ENCODE results near the gene NEGR1. TPM values are rescaled to one million over a fixed set of nuclear protein-coding genes. Genes with fewer than 3 reads are reported as not detected.

Gene NEGR1
- total RNA-seq, 1 experiment from 2014 or later, result 0.05 TPM

DNA sequence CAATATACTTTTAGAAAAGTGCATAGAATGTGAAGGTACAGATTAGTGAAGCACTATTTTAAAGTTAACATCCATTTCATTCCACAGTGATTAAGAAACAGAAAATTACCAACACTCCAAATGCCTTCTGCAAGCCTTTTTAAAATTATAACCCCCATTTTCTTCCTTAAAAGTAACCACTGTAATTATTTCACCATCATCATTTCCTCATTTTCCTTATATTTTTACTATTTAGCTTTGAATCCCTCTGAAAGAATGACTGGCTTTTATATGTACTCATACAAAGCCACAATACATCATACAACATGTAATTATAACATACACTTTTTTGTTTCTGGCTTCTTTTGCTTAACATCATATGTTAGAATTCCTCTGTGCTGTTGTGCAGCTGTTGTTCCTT lies 6.5 kb upstream of the NEGR1 start:
- no peak for DNase-seq (ENCODE audit: low read depth, low spot score)
- Histone ChIP-seq H3K9ac (ENCODE audit: low read length) (no peak overlapping the region), H3K36me3 (ENCODE audit: control insufficient read depth in 1 of 2, insufficient read depth in 2 of 2, low read length in 2 of 2) (no peaks in the 10 kb centered on the region), H3K9me2 (ENCODE audit: insufficient read depth) (no peaks in the 10 kb centered on the region), H3K27ac (ENCODE audit: low read depth, low read length) (no peak overlapping the region), H3K27me3 (ENCODE audit: insufficient read depth, low read length) (no peaks in the 10 kb centered on the region), H2AFZ (ENCODE audit: low read depth, low read length, poor library complexity, severe bottlenecking) (no peak overlapping the region), H3K4me2 (ENCODE audit: low read length) (no peak overlapping the region), H3K4me3 (replicated peaks in 1 of 2; ENCODE audit: low read depth in 1 of 2, low read length in 2 of 2) (no peak overlapping the region), H4K20me1 (ENCODE audit: insufficient read depth) (no peaks in the 10 kb centered on the region), H3K79me2 (ENCODE audit: insufficient read depth, low read length) (no peaks in the 10 kb centered on the region), H3K9me3 (ENCODE audit: control insufficient read depth in 1 of 2, insufficient read depth in 1 of 2, low read depth in 1 of 2, low read length in 2 of 2) (peaks cover 0 to 3% of the 10 kb centered on the region in 2 experiments; a peak in 1 of 4 replicates), H3K4me1 (ENCODE audit: control insufficient read depth in 1 of 2, insufficient read depth in 2 of 2, low read length in 2 of 2) (no peaks in the 10 kb centered on the region)
- no peak for ATAC-seq
- RAD21 ChIA-PET (ENCODE audit: low non-redundant PET in 1 of 2, low total read pairs in 2 of 2, uncharacterized antibody in 2 of 2, unreplicated experiment in 2 of 2), result no interaction called here
- CTCF ChIA-PET, result no interaction called here
- BruUV-seq (replicated peaks), result no TSS peak
- POLR2A ChIA-PET, result no interaction called here
- TF ChIP-seq EGR1 (IDR thresholded peaks at IDR 0.05; ENCODE audit: low read depth) (no peak), JUND (IDR thresholded peaks at IDR 0.05) (no peak), SP1 (IDR thresholded peaks at IDR 0.05; ENCODE audit: low read depth) (no peak), MAX (IDR thresholded peaks at IDR 0.05) (no peak), ZNF274 (IDR thresholded peaks at IDR 0.05; ENCODE audit: low read depth, low read length) (no peak), POLR2AphosphoS5 (IDR thresholded peaks at IDR 0.05; ENCODE audit: low read depth, low read length) (no peak), SIN3A (IDR thresholded peaks at IDR 0.05; ENCODE audit: low read depth) (no peak), POLR2A (IDR thresholded peaks at IDR 0.05; ENCODE audit: borderline replicate concordance, extremely low read depth, insufficient read depth, insufficient read length) (no peak), YY1 (IDR thresholded peaks at IDR 0.05; ENCODE audit: extremely low read depth, insufficient replicate concordance, low read depth, low read length) (no peak), CBX3 (IDR thresholded peaks at IDR 0.05; ENCODE audit: low read depth) (no peak), SRF (IDR thresholded peaks at IDR 0.05; ENCODE audit: low read depth) (no peak), ZBTB33 (IDR thresholded peaks at IDR 0.05; ENCODE audit: extremely low read depth, insufficient replicate concordance, low read length) (no peak), ELF1 (IDR thresholded peaks at IDR 0.05; ENCODE audit: borderline replicate concordance, low read depth) (no peak), EZH2 (IDR thresholded peaks at IDR 0.05) (no peak), TCF7L2 (IDR thresholded peaks at IDR 0.05; ENCODE audit: borderline replicate concordance, extremely low read depth, insufficient read depth, insufficient read length) (no peak)
- TF ChIP-seq, protein P1, sequence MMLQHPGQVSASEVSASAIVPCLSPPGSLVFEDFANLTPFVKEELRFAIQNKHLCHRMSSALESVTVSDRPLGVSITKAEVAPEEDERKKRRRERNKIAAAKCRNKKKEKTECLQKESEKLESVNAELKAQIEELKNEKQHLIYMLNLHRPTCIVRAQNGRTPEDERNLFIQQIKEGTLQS (IDR thresholded peaks at IDR 0.05), result no peak
- intact Hi-C loops (cut with micrococcal nuclease), result loop anchor here (1.0 kb wide), 1 partner anchor 9 kb away; no protein-coding TSS in a partner anchor
